Stimulated activated CD8-positive, alpha-beta memory T cell treated with anti-CD3 and anti-CD28 coated beads, Interleukin-12 subunit alpha, Interleukin-12 subunit beta, amount 100 ng/mL, for 1 hour (primary cell): ENCODE measurements around the gene PGA3.
"Not testable (repeated sequence)": the region's sequence is repeated elsewhere in the genome, so short reads cannot be mapped to it uniquely, and the experiment has no call there.

Experiments used
- DNase-seq: peaks from one replicate; pipeline ENCODE4 v3.0.0-alpha.2; 2020; ENCODE audit warnings: low read depth

PGA3 gene

DNA sequence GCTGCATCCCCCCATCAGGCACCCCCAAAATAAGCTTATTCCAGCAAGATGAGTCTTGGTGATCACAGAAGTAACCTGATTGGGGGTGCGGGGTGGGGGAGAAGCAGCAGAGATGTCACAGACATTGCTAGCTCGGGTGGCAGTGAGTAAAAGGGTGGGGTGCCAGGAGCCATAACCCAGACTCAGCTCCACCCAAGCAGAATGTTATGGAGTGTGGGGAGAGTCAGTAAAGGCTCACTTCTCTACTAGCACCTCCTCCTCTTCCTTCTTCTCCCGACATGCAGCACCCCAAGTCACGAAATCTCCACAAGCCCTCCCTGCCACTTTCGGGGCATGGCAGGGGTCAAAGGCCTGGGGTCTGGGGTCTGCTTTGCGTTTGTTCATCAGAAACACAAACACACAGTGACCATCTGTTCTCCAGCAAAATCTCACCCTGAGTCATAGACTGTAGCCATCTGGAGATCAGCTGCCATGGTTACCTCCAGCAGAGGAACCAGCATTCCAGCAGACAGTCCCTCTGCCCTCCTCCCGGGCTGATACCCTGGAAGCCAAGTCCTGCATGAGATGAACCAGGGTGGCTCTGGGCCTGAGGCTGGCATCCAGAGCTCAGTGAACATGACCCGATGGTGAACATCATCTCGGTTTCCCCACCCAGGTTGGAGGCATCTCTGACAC is 4.5 kb downstream of the PGA3 start:
- DNase-seq = not testable (repeated sequence)

DNA sequence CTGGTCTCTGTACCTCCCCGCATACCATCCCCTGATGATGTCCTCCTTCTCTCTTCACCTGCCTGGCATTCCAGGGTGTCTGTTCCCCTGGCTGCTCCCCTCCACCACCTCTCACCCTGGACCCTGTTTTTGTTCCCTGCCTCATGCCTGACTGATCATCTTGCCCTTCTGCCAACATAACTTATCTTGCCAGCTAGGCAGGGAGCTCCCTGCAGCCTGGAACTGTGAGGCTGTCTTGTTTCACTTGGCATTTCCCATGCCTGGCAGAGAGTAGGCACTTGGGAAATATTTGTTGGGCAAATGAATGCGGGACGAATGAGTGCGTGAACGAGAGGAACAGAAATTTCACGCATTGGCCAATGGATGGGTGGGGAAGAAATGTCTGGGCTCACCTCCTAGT is 7.3 kb downstream of the PGA3 start:
- DNase-seq = not testable (repeated sequence)

DNA sequence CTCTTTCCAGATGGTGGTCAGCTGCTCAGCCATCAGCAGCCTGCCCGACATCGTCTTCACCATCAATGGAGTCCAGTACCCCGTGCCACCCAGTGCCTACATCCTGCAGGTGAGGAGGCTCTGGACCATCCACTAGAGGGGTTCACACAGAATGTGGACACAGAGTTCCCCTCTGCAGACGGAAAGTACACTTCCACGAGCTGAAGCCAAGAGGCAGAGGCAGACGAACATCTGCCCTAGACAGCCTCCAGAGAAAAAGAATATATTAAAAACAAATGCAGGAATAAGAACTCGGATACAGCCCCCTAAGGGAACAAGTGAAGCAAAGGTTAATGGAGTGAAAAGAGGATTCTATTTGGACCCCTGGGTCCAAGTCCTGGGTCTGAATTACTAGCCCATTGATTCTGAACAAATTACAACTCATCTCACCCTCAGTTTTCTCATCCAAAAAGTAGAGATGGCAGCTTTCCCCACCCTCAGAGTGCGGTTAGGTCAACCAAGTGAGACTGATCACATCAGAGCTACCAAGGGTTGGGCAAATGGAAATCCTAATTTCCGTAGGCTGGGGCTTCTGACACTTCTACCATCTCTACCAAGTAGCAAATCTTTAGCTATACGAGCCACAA is 8.1 kb downstream of the PGA3 start:
- DNase-seq = not testable (repeated sequence)

DNA sequence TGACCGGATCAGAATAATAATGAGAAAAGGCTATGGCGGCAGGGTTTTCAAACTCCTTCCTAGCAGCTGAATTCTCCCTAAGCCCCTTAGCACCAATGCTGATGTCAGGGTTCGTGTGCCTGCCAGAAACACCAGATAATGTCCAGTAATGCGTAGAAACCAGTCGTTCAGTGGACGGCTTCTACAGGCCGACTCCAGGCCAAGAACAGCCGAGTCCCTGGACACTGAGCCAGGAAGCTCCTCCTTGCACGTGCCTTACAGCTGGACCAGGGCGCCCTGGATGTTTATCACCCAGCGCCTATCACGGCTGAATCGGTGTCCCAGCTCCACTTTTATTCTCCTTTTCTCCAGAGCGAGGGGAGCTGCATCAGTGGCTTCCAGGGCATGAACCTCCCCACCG is 8.9 kb downstream of the PGA3 start:
- not testable (repeated sequence) for DNase-seq

DNA sequence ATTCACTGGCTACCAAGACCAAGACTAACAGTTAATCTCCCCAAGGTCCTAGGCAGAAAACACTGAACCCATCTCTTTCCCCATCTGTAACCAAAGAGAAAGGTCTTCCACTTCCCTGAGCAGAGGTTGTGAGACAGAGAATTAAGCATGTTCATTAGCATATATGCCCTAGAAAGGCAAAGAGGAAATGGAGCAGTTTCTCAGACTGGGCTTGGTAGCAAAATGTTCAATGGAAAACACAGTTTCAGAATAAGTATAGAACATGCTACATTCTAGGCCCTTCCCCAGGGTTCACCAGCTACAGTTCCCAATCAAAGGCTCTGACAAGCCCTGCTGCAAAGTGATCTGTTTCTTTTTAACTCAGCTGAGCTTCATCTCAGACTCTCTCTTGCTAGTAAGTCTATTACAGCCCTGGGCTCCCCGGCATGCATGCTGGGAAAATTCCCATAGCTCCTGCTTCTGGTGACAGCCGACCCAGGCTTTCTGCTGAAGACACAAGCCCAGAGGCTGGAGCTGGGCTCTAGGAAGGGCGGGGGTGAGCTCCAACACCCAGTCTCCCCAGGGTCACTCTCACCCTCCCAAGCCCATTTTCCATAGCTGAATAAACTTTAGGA is 10.5 kb downstream of the PGA3 start:
- not testable (repeated sequence) for DNase-seq

DNA sequence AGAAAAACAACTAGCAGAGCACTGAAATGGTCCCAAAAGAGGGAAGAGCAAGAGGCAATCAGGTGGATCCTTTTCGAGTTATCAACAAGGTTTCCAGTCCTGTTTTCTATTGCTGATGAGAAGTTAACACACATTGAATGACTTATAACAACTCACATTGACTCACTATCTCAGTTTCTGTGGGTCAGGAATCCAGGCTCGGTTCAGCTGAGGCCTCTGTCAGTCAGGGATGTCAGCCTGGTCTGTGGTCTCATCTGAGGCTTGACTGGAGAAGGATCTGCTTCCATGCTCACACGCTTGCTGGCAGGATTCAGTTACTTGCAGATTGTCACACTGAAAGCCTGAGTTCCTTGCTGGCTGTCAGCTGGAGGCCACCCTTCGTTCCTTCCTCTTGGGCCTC is 15.0 kb downstream of the PGA3 start:
- DNase-seq = not testable (repeated sequence)

DNA sequence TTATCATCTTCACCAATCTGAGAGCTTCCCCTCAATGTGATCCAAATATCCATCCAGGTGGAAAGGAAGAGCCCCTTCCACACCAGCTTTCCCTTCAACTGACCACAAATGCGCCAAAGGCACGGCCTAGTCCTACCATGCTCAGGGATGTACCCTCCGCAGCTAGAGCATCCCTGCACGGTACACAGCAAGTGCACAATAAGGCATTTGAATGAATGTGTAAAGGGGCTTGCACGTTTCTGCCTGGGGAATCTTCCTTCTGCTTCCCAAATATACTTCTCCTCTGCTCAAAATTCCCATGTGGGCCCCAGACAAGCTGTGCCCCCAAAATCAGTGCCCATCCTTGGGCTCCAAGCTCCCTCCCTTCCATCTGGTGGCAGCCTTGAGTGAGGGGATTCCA is 15.7 kb downstream of the PGA3 start:
- not testable (repeated sequence) for DNase-seq

DNA sequence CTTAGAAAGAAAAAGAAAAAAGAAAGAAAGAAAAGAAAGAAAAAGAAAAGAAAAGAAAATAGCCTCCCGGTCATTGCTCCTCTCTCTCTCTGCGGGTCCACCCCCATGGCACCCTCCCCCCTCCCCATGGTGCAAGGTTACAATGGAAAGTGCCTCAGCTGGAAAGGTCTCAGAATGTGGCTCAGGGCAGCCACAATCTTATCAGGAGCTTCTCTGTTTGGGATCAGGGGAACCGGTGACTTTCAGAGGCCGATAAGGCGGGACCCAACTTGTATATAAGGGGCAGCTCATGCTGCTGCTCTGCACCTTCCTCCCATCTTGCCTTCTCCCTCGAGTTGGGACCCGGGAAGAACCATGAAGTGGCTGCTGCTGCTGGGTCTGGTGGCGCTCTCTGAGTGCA is 18.7 kb downstream of the PGA3 start, which contains the start of gene PGA4:
TSS of gene PGA4 (plus strand) at position 301 of the 400 bp plus-strand sequence. CDS start at position 355, 54 bp downstream.
- DNase-seq = not testable (repeated sequence)

DNA sequence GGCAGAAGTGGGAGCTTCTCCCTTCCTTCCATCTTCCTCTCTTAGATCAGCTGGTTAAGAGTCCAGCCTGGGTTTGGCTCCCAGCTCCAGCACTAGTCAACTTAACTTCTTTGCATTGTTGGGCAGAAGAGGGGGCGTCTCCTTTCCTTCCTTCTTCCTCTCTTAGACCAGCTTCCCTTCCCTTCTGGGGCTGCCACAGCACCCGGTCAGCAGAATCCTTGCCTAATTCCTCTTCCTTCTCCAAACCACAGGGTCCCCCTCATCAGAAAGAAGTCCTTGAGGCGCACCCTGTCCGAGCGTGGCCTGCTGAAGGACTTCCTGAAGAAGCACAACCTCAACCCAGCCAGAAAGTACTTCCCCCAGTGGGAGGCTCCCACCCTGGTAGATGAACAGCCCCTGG is 19.4 kb downstream of the PGA3 start:
- not testable (repeated sequence) for DNase-seq

DNA sequence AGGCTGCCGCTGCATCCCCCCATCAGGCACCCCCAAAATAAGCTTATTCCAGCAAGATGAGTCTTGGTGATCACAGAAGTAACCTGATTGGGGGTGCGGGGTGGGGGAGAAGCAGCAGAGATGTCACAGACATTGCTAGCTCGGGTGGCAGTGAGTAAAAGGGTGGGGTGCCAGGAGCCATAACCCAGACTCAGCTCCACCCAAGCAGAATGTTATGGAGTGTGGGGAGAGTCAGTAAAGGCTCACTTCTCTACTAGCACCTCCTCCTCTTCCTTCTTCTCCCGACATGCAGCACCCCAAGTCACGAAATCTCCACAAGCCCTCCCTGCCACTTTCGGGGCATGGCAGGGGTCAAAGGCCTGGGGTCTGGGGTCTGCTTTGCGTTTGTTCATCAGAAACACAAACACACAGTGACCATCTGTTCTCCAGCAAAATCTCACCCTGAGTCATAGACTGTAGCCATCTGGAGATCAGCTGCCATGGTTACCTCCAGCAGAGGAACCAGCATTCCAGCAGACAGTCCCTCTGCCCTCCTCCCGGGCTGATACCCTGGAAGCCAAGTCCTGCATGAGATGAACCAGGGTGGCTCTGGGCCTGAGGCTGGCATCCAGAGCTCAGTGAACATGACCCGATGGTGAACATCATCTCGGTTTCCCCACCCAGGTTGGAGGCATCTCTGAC is 23.3 kb downstream of the PGA3 start:
- DNase-seq = not testable (repeated sequence)

DNA sequence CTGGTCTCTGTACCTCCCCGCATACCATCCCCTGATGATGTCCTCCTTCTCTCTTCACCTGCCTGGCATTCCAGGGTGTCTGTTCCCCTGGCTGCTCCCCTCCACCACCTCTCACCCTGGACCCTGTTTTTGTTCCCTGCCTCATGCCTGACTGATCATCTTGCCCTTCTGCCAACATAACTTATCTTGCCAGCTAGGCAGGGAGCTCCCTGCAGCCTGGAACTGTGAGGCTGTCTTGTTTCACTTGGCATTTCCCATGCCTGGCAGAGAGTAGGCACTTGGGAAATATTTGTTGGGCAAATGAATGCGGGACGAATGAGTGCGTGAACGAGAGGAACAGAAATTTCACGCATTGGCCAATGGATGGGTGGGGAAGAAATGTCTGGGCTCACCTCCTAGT is 26.1 kb downstream of the PGA3 start:
- not testable (repeated sequence) for DNase-seq

DNA sequence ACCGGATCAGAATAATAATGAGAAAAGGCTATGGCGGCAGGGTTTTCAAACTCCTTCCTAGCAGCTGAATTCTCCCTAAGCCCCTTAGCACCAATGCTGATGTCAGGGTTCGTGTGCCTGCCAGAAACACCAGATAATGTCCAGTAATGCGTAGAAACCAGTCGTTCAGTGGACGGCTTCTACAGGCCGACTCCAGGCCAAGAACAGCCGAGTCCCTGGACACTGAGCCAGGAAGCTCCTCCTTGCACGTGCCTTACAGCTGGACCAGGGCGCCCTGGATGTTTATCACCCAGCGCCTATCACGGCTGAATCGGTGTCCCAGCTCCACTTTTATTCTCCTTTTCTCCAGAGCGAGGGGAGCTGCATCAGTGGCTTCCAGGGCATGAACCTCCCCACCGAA is 27.7 kb downstream of the PGA3 start:
- DNase-seq = not testable (repeated sequence)

DNA sequence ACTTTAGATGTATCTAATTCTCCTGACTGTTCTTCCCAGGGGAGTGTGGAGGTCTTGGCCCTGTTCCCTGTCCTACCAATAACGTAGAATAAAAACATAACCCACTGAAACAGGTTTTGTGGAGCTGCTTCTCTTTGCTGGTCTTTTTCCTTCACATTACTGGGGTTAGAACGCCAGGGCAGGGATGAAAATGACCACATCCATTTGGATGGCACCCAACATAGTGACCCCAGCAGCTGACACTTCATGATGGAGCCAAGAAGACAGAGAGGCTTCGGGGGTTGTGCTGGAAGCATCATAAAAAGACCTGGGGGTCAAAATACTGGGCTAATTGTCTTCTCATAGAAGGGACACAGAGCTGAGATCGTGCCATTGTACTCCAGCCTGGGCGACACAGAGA is 28.3 kb downstream of the PGA3 start:
- DNase-seq = not testable (repeated sequence)

DNA sequence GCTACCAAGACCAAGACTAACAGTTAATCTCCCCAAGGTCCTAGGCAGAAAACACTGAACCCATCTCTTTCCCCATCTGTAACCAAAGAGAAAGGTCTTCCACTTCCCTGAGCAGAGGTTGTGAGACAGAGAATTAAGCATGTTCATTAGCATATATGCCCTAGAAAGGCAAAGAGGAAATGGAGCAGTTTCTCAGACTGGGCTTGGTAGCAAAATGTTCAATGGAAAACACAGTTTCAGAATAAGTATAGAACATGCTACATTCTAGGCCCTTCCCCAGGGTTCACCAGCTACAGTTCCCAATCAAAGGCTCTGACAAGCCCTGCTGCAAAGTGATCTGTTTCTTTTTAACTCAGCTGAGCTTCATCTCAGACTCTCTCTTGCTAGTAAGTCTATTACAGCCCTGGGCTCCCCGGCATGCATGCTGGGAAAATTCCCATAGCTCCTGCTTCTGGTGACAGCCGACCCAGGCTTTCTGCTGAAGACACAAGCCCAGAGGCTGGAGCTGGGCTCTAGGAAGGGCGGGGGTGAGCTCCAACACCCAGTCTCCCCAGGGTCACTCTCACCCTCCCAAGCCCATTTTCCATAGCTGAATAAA is 29.3 kb downstream of the PGA3 start:
- DNase-seq = not testable (repeated sequence)

DNA sequence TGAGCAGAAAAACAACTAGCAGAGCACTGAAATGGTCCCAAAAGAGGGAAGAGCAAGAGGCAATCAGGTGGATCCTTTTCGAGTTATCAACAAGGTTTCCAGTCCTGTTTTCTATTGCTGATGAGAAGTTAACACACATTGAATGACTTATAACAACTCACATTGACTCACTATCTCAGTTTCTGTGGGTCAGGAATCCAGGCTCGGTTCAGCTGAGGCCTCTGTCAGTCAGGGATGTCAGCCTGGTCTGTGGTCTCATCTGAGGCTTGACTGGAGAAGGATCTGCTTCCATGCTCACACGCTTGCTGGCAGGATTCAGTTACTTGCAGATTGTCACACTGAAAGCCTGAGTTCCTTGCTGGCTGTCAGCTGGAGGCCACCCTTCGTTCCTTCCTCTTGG is 33.8 kb downstream of the PGA3 start:
- not testable (repeated sequence) for DNase-seq

DNA sequence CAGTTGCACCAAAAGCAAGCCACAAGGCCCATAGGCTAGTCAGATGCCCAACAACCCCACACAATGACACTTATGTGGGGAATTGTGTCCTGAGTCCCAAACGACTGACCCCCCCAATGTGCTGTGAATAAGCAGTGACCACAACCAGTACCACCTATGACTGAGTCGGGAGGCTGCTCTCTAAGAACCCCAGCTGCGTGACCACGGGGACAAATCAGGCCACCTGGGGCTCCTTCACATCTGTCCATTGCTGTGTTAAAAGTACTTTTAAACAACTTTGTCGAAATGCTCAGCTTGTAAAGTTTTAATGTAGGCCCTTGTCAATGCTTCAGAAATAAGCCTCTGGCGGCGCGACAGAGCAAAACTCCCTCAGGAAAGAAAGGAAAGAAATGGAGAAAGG is 37.0 kb downstream of the PGA3 start:
- DNase-seq = not testable (repeated sequence)

DNA sequence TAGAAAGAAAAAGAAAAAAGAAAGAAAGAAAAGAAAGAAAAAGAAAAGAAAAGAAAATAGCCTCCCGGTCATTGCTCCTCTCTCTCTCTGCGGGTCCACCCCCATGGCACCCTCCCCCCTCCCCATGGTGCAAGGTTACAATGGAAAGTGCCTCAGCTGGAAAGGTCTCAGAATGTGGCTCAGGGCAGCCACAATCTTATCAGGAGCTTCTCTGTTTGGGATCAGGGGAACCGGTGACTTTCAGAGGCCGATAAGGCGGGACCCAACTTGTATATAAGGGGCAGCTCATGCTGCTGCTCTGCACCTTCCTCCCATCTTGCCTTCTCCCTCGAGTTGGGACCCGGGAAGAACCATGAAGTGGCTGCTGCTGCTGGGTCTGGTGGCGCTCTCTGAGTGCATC is 37.6 kb downstream of the PGA3 start, which contains the start of gene PGA5:
TSS of gene PGA5 (plus strand) at position 301 of the 400 bp plus-strand sequence. CDS start at position 353, 52 bp downstream.
- DNase-seq = not testable (repeated sequence)

DNA sequence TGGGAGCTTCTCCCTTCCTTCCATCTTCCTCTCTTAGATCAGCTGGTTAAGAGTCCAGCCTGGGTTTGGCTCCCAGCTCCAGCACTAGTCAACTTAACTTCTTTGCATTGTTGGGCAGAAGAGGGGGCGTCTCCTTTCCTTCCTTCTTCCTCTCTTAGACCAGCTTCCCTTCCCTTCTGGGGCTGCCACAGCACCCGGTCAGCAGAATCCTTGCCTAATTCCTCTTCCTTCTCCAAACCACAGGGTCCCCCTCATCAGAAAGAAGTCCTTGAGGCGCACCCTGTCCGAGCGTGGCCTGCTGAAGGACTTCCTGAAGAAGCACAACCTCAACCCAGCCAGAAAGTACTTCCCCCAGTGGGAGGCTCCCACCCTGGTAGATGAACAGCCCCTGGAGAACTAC is 38.2 kb downstream of the PGA3 start:
- not testable (repeated sequence) for DNase-seq

DNA sequence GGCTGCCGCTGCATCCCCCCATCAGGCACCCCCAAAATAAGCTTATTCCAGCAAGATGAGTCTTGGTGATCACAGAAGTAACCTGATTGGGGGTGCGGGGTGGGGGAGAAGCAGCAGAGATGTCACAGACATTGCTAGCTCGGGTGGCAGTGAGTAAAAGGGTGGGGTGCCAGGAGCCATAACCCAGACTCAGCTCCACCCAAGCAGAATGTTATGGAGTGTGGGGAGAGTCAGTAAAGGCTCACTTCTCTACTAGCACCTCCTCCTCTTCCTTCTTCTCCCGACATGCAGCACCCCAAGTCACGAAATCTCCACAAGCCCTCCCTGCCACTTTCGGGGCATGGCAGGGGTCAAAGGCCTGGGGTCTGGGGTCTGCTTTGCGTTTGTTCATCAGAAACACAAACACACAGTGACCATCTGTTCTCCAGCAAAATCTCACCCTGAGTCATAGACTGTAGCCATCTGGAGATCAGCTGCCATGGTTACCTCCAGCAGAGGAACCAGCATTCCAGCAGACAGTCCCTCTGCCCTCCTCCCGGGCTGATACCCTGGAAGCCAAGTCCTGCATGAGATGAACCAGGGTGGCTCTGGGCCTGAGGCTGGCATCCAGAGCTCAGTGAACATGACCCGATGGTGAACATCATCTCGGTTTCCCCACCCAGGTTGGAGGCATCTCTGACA is 42.1 kb downstream of the PGA3 start:
- not testable (repeated sequence) for DNase-seq

DNA sequence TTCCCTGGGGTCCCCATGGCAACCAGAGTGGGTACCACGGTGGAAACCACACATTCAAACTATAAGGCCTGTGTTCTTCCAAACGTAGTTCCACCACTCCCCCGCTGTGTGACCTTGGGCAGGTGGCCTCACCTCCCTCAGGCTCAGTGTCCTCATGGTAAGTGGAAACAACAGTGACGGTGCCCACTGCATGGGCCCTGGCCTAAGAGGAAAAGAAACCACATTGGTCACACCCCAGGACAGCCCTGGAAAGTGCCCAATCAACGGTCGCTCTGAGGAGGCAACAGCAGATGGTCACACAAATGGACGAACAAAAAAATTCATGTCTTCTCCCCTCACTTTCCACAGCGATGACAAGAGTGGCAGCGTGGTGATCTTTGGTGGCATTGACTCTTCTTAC is 44.8 kb downstream of the PGA3 start:
- not testable (repeated sequence) for DNase-seq

DNA sequence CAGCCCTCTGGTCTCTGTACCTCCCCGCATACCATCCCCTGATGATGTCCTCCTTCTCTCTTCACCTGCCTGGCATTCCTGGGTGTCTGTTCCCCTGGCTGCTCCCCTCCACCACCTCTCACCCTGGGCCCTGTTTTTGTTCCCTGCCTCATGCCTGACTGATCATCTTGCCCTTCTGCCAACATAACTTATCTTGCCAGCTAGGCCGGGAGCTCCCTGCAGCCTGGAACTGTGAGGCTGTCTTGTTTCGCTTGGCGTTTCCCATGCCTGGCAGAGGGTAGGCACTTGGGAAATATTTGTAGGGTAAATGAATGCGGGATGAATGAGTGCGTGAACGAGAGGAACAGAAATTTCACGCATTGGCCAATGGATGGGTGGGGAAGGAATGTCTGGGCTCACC is 45.9 kb downstream of the PGA3 start:
- DNase-seq = not testable (repeated sequence)
